H9 (cell line): ENCODE measurements around the gene ZSWIM1. TPM values are rescaled to one million over a fixed set of nuclear protein-coding genes. Genes with fewer than 3 reads are reported as not detected.

Experiments
- DNase-seq: peaks from one replicate; pipeline ENCODE4 v3.0.0-alpha.2; 2017
- H2AFZ ChIP-seq: one replicate; pipeline ENCODE4 v1.6.1; 2013; ENCODE audit warnings: mild to moderate bottlenecking, low read length, control low read depth, moderate library complexity
- H2AK5ac ChIP-seq: 2 replicates; pipeline ENCODE4 v1.6.1; 2013; ENCODE audit warnings: low read length, control low read depth, mixed read lengths; ENCODE audit not compliant: insufficient read length
- H2BK120ac ChIP-seq: one replicate; pipeline ENCODE4 v1.6.1; 2013; ENCODE audit warnings: low read depth, mild to moderate bottlenecking, low read length, control low read depth, inconsistent platforms; ENCODE audit not compliant: poor library complexity, severe bottlenecking
- H2BK12ac ChIP-seq: 2 replicates; pipeline ENCODE4 v1.6.1; 2013; ENCODE audit warnings: low read length, control low read depth, mixed read lengths, low read depth; ENCODE audit not compliant: insufficient read length
- H2BK15ac ChIP-seq: 2 replicates; pipeline ENCODE4 v1.6.1; 2013; ENCODE audit warnings: low read depth, low read length, control low read depth
- H2BK20ac ChIP-seq: one replicate; pipeline ENCODE4 v1.6.1; 2013; ENCODE audit warnings: low read depth, mild to moderate bottlenecking, low read length, control low read depth, inconsistent platforms; ENCODE audit not compliant: poor library complexity, severe bottlenecking
- H2BK5ac ChIP-seq: 2 replicates; pipeline ENCODE4 v1.6.1; 2013; ENCODE audit warnings: low read length, control low read depth, mixed read lengths; ENCODE audit not compliant: insufficient read length
- H3K14ac ChIP-seq: 2 replicates; pipeline ENCODE4 v1.6.1; 2013; ENCODE audit warnings: low read length, control low read depth; ENCODE audit not compliant: insufficient read depth
- H3K18ac ChIP-seq: 2 replicates; pipeline ENCODE4 v1.6.1; 2013; ENCODE audit warnings: low read depth, mild to moderate bottlenecking, mixed read lengths, low read length, control low read depth; ENCODE audit not compliant: insufficient read length
- H3K23ac ChIP-seq: 2 replicates; pipeline ENCODE4 v1.6.1; 2013; ENCODE audit warnings: low read length, control low read depth, mixed read lengths, low read depth; ENCODE audit not compliant: insufficient read length
- H3K23me2 ChIP-seq: 2 replicates; pipeline ENCODE4 v1.6.1; 2013; ENCODE audit warnings: low read depth, mild to moderate bottlenecking, mixed read lengths, low read length, control low read depth; ENCODE audit not compliant: insufficient read length, poor library complexity, severe bottlenecking
- H3K27ac ChIP-seq: 2 replicates; pipeline ENCODE4 v1.5.1; 2013; ENCODE audit warnings: low read length, control low read depth, mixed read lengths, low read depth; ENCODE audit not compliant: insufficient read length
- H3K27me3 ChIP-seq: 2 replicates; pipeline ENCODE4 v1.6.1; 2013; ENCODE audit warnings: low read length, control low read depth, inconsistent platforms; ENCODE audit not compliant: insufficient read depth
- H3K4ac ChIP-seq: 2 replicates; pipeline ENCODE4 v1.6.1; 2013; ENCODE audit warnings: low read depth, mild to moderate bottlenecking, control low read depth, inconsistent platforms, low read length, moderate library complexity
- H3K4me1 ChIP-seq: 2 replicates; pipeline ENCODE4 v1.6.1; 2013; ENCODE audit warnings: low read length, control low read depth, inconsistent platforms; ENCODE audit not compliant: insufficient read depth
- H3K4me2 ChIP-seq: 2 replicates; pipeline ENCODE4 v1.6.1; 2013; ENCODE audit warnings: low read length, control low read depth, mixed read lengths; ENCODE audit not compliant: insufficient read length, insufficient read depth
- H3K56ac ChIP-seq: 2 replicates; pipeline ENCODE4 v1.6.1; 2013; ENCODE audit warnings: low read depth, mild to moderate bottlenecking, mixed read lengths, low read length, control low read depth; ENCODE audit not compliant: insufficient read length
- H3K79me1 ChIP-seq: 2 replicates; pipeline ENCODE4 v1.6.1; 2013; ENCODE audit warnings: low read depth, mild to moderate bottlenecking, moderate library complexity, low read length, control low read depth, inconsistent platforms; ENCODE audit not compliant: insufficient read depth, poor library complexity, severe bottlenecking
- H3K79me2 ChIP-seq: 2 replicates; pipeline ENCODE4 v1.6.1; 2013; ENCODE audit warnings: low read length, control low read depth, inconsistent platforms; ENCODE audit not compliant: insufficient read depth
- H3K9ac ChIP-seq: 2 replicates; pipeline ENCODE4 v1.6.1; 2013; ENCODE audit warnings: low read length, control low read depth, mixed read lengths; ENCODE audit not compliant: insufficient read length; ENCODE audit errors: extremely low read depth
- H3K9me3 ChIP-seq: one replicate; pipeline ENCODE4 v1.6.1; 2013; ENCODE audit warnings: low read depth, low read length, inconsistent platforms; ENCODE audit not compliant: control insufficient read depth
- H3T11ph ChIP-seq: one replicate; pipeline ENCODE4 v1.6.1; 2013; ENCODE audit warnings: mild to moderate bottlenecking, low read length, control low read depth, inconsistent platforms
- H4K20me1 ChIP-seq: one replicate; pipeline ENCODE4 v1.6.1; 2013; ENCODE audit not compliant: control insufficient read depth, insufficient read length, insufficient read depth
- H4K5ac ChIP-seq: 2 replicates; pipeline ENCODE4 v1.6.1; 2013; ENCODE audit warnings: low read depth, mild to moderate bottlenecking, mixed read lengths, low read length, control low read depth; ENCODE audit not compliant: insufficient read length
- H4K8ac ChIP-seq: replicated peaks from 2 replicates; pipeline ENCODE4 v1.6.1; 2013; ENCODE audit warnings: low read length, control low read depth, mixed read lengths, low read depth; ENCODE audit not compliant: insufficient read length
- H4K91ac ChIP-seq: 2 replicates; pipeline ENCODE4 v1.6.1; 2013; ENCODE audit warnings: low read depth, mild to moderate bottlenecking, moderate library complexity, mixed read lengths, low read length, control low read depth; ENCODE audit not compliant: insufficient read length
- H3K27ac Mint-ChIP-seq, 3 experiments: 2 replicates in 2 of 3; 3 replicates in 1 of 3; pipeline ENCODE4 v1.8.0; 2020 to 2021; ENCODE audit warnings: mixed read lengths in 3 of 3, mild to moderate bottlenecking in 1 of 3, moderate library complexity in 1 of 3
- H3K27me3 Mint-ChIP-seq: 2 replicates; pipeline ENCODE4 v1.8.0; 2021; ENCODE audit warnings: low read depth, mild to moderate bottlenecking, moderate library complexity, mixed read lengths
- H3K36me3 Mint-ChIP-seq, 3 experiments: 2 replicates in 2 of 3; 3 replicates in 1 of 3; pipeline ENCODE4 v1.8.0; 2020 to 2021; ENCODE audit warnings: low read depth in 3 of 3, mixed read lengths in 3 of 3; ENCODE audit not compliant: insufficient read depth in 1 of 3
- H3K4me1 Mint-ChIP-seq, 2 experiments: 2 replicates each; pipeline ENCODE4 v1.8.0; 2020; ENCODE audit warnings: mixed read lengths in 2 of 2
- H3K4me3 Mint-ChIP-seq, 2 experiments: 2 replicates in 1 of 2; 3 replicates in 1 of 2; pipeline ENCODE4 v1.8.0; 2020 to 2021; ENCODE audit warnings: mild to moderate bottlenecking in 2 of 2, mixed read lengths in 2 of 2, moderate library complexity in 1 of 2
- H3K9me3 Mint-ChIP-seq, 2 experiments: 2 replicates in 1 of 2; 3 replicates in 1 of 2; pipeline ENCODE4 v1.8.0; 2020; ENCODE audit warnings: mild to moderate bottlenecking in 2 of 2, mixed read lengths in 2 of 2, moderate library complexity in 1 of 2
- WGBS: extraction: QIAGEN DNeasy Blood & Tissue Kit; methylation state at CpG from one replicate; pipeline ENCODE4 v1.1.7; 2013; ENCODE audit warnings: missing lambda C conversion rate, low lambda C conversion rate, mixed read lengths; ENCODE audit not compliant: insufficient read length; ENCODE audit errors: extremely low coverage; 5-methylcytosine and 5-hydroxymethylcytosine counted together
- total RNA-seq: library from RNA; stranded (reverse); gene quantifications from 2 replicates; pipeline ENCODE4 v1.2.1, GENCODE V29; 2021
- TF ChIP-seq, protein P1 (sequence below): fragments of 200-600 bp; sonication (generic); conservative IDR thresholded peaks from 3 replicates; pipeline ENCODE4 v1.8.0; 2021; ENCODE audit warnings: antibody characterized with exemption, mild to moderate bottlenecking

Gene ZSWIM1
- total RNA-seq, 1 experiment from 2014 or later: 13.0 TPM

DNA sequence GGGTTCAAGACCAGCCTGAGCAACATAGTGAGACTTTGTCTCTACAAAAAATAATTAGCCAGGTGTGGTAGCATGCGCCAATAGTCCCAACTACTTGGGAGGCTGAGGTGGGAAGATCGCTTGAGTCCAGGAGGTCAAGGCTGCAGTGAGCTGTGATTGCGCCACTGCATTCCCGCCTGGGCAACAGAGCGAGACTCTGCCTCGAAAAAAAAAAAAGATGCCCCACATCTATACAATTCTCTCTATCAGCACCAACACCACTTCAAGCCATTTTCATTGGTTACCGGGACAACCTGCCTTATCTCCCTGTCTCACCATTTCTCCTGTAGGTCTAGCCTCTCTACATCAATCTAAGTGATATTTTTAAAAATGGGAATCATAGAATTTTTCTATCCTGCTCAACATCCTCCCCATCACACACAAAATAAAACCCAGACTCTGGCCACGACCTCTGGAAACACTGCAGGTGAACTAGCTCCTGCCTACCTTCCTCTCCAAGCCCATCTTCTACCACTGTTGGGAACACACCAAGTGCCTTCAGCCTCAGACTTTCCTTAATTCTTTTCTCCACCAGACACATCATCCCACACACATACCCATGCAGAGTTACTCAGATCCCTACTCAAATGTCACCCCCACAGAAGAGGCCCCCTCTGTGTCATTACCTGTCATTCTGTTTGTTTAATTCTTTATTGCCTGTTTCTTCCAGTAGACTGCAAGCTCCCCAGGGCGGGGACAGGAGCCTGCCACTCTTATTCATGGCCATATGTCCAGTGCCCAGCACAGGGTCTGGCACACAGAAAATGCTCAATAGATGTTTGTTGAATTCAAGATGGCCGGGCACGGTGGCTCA, 40.5 kb downstream of the ZSWIM1 start:
- H3K79me1 ChIP-seq: no peaks in the 10 kb centered on the region
- WGBS: no CpG with 5 or more reads among the region's 11 CpGs
- no peaks in the 10 kb centered on the region for H3K36me3 Mint-ChIP-seq

More for the DNA sequence above, 40.5 kb downstream of the ZSWIM1 start:
- no peak overlapping the region for H2AK5ac ChIP-seq
- no peak overlapping the region for H3K9ac ChIP-seq
- Mint-ChIP-seq H3K27ac (no peak overlapping the region), H3K9me3 (no peaks in the 10 kb centered on the region), H3K27me3 (peaks cover 6% of the 10 kb centered on the region), H3K4me1 (peaks cover 15 to 26% of the 10 kb centered on the region in 2 experiments), H3K4me3 (no peak overlapping the region)
- H2BK5ac ChIP-seq: no peak overlapping the region
- no peak overlapping the region for H3K14ac ChIP-seq
- H2BK20ac ChIP-seq: no peak overlapping the region
- no peak overlapping the region for H3K23ac ChIP-seq
- H2BK15ac ChIP-seq: no peak overlapping the region
- TF ChIP-seq, protein P1, sequence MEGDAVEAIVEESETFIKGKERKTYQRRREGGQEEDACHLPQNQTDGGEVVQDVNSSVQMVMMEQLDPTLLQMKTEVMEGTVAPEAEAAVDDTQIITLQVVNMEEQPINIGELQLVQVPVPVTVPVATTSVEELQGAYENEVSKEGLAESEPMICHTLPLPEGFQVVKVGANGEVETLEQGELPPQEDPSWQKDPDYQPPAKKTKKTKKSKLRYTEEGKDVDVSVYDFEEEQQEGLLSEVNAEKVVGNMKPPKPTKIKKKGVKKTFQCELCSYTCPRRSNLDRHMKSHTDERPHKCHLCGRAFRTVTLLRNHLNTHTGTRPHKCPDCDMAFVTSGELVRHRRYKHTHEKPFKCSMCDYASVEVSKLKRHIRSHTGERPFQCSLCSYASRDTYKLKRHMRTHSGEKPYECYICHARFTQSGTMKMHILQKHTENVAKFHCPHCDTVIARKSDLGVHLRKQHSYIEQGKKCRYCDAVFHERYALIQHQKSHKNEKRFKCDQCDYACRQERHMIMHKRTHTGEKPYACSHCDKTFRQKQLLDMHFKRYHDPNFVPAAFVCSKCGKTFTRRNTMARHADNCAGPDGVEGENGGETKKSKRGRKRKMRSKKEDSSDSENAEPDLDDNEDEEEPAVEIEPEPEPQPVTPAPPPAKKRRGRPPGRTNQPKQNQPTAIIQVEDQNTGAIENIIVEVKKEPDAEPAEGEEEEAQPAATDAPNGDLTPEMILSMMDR: no peak
- no peaks in the 10 kb centered on the region for H3K9me3 ChIP-seq
- no peak overlapping the region for H2AFZ ChIP-seq
- H4K91ac ChIP-seq: no peak overlapping the region
- no peaks in the 10 kb centered on the region for H4K20me1 ChIP-seq
- H3K56ac ChIP-seq: no peak overlapping the region
- H4K8ac ChIP-seq: no peak overlapping the region
- no peaks in the 10 kb centered on the region for H3K27me3 ChIP-seq
- H3K4me1 ChIP-seq: no peaks in the 10 kb centered on the region
- DNase-seq: no peak
- no peak overlapping the region for H3K4ac ChIP-seq
- no peaks in the 10 kb centered on the region for H3K79me2 ChIP-seq
- no peak overlapping the region for H2BK12ac ChIP-seq
- no peak overlapping the region for H4K5ac ChIP-seq
- no peak overlapping the region for H3K18ac ChIP-seq
- no peak overlapping the region for H3K27ac ChIP-seq
- no peak overlapping the region for H3T11ph ChIP-seq
- H3K4me2 ChIP-seq: no peak overlapping the region
- H2BK120ac ChIP-seq: no peak overlapping the region
- H3K23me2 ChIP-seq: no peaks in the 10 kb centered on the region
